GM03348 (cell line): ENCODE measurements around the gene CAPZA3.
"Not testable (repeated sequence)": the region's sequence is repeated elsewhere in the genome, so short reads cannot be mapped to it uniquely, and the experiment has no call there.

ENCODE experiments used
- DNase-seq: peaks from one replicate; pipeline ENCODE4 v3.0.0; 2012; ENCODE audit warnings: low spot score

CAPZA3 gene

GRCh38 chr12:18753481-18754123 is 15.7 kb downstream of the CAPZA3 start:
- DNase-seq, result no peak

GRCh38 chr12:18754124-18754707 is 16.3 kb downstream of the CAPZA3 start:
- DNase-seq, result no peak

- DNase-seq, result no peak
Observed at GRCh38 chr12:18755341-18755740, 17.4 kb downstream of the CAPZA3 start.

GRCh38 chr12:18766479-18766878 is 28.6 kb downstream of the CAPZA3 start:
- DNase-seq, result not testable (repeated sequence)

GRCh38 chr12:18782827-18783226 is 44.9 kb downstream of the CAPZA3 start:
- no peak for DNase-seq

DNA sequence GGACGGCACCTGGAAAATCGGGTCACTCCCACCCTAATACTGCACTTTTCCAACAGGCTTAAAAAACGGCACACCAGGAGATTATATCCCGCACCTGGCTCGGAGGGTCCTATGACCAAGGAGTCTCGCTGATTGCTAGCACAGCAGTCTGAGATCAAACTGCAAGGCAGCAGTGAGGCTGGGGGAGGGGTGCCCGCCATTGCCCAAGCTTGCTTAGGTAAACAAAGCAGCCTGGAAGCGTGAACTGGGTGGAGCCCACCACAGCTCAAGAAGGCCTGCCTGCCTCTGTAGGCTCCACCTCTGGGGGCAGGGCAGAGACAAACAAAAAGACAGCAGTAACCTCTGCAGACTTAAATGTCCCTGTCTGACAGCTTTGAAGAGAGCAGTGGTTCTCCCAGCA is 47.5 kb downstream of the CAPZA3 start:
- not testable (repeated sequence) for DNase-seq
